Ovary (tissue), 9 donors: ENCODE data around the gene TNK2. TPM values are rescaled to one million over a fixed set of nuclear protein-coding genes. Genes with fewer than 3 reads are reported as not detected.
"Not testable (repeated sequence)": the region's sequence is repeated elsewhere in the genome, so short reads cannot be mapped to it uniquely, and the experiment has no call there.

ENCODE experiments used
- DNase-seq, 5 donors: peaks; one replicate each; pipeline ENCODE4 v3.0.0-alpha.2; 2019 to 2020
- H3K27ac ChIP-seq, 2 donors: fragments of 200-600 bp; one replicate each; pipeline versions ENCODE4 v1.5.1 to v1.8.0; 2019 to 2022
- H3K27me3 ChIP-seq: fragments of 200-600 bp; one replicate; pipeline ENCODE4 v1.8.0; 2022
- H3K36me3 ChIP-seq: fragments of 200-600 bp; sonication (generic); one replicate; pipeline ENCODE4 v1.5.1; 2019
- H3K4me1 ChIP-seq: one replicate; pipeline ENCODE4 v1.8.1; 2013; ENCODE audit warnings: mild to moderate bottlenecking, moderate library complexity; ENCODE audit not compliant: insufficient read depth
- H3K4me3 ChIP-seq: fragments of 200-600 bp; sonication (generic); one replicate; pipeline ENCODE4 v1.5.1; 2017
- H3K9me3 ChIP-seq, 2 donors: fragments of 200-600 bp in 1 of 2; sonication (generic) in 1 of 2; one replicate each; pipeline versions ENCODE4 v1.5.1 to v1.8.1; 2013 to 2019; ENCODE audit warnings: mild to moderate bottlenecking in 1 of 2, moderate library complexity in 1 of 2
- EP300 ChIP-seq: sonication (generic); formaldehyde crosslinking; IDR thresholded peaks from one replicate; pipeline ENCODE4 v1.6.1; 2017; ENCODE audit warnings: antibody characterized with exemption
- POLR2A ChIP-seq: fragments of 450-650 bp; IDR thresholded peaks from one replicate; pipeline ENCODE4 v1.6.1; 2017; ENCODE audit warnings: antibody characterized with exemption, mild to moderate bottlenecking, moderate library complexity
- WGBS, 3 donors: extraction: QIAGEN DNeasy Blood & Tissue Kit in 1 of 3; methylation state at CpG; one replicate each; pipeline versions ENCODE4 v1.1.5 to v1.1.7; 2013 to 2017; 5-methylcytosine and 5-hydroxymethylcytosine counted together
- intact Hi-C, 4 donors: fragments of 100-400 bp; cut with DNase I; formaldehyde crosslinking; loops; one replicate each; pipeline versions ENCODE4 v1.11.0 to v1.15.1; 2022 to 2023
- polyA plus RNA-seq, 2 donors: library from polyadenylated mRNA; stranded (reverse); fragments of 200-250 nt in 1 of 2; fragments of 350-450 nt in 1 of 2; fragmentation: Illumina TruSeq in 1 of 2; extraction: RNeasy Lipid Tissue Mini Kit (QIAGEN cat#74804) in 1 of 2; gene quantifications; one replicate each; pipeline ENCODE4 v1.2.3, GENCODE V29; 2013 to 2014
- total RNA-seq, 7 donors: library from RNA; depleted of rRNA in 2 of 7; stranded (reverse); fragments of >200 nt in 2 of 7; fragmentation: NEBNext Ultra II Directional in 3 of 7; extraction: Animal tissue kit (Norgen Biotek cat#: 25700) in 3 of 7; gene quantifications; one replicate each; pipeline versions ENCODE4 v1.1.0 to v1.2.4, GENCODE V29; 2016 to 2023
- TF ChIP-seq, protein P1 (sequence below), 3 donors: fragments of 450-650 bp in 2 of 3; fragments of 200-600 bp in 1 of 3; IDR thresholded peaks; one replicate each; pipeline versions ENCODE4 v1.5.1 to v1.8.0; 2016 to 2022; ENCODE audit warnings: antibody characterized with exemption in 3 of 3, mild to moderate bottlenecking in 1 of 3
- donor health status: DM: no; HTN: no; CAD: no; lungs with moderate emphysema.
- donor health status: DM: no; HTN: no; CAD: no.
- donor health status: Bipolar disorder and iron deficiency.
- donor health status: DM: yes; HTN: yes; CAD: no.
- donor health status: DM: no; HTN: no; CAD: no.
- donor health status: DM: yes; HTN: yes; CAD: no.

TNK2 gene
- total and polyA plus RNA-seq, 9 donors: 2.4 to 50.1 (median 32.4) TPM

DNA sequence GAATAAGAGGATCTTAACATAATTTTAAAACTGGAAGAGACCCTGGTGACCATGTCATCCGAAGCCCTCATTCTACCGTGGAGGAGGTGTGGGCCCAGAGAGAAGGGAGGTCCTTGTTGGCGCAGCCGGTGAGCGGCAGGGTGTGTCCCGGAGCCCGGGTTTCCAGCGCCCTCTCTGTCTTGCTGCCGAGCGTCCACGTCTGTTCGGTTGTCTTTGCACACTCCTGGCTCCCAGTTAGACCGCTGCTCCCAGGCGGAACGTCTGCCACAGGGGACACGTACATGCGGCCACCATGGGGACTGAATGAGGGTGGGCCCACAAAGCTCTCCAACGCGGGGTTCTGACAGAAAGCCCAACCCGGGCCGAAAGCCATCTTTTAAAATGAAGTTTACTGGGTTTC lies 90.0 kb downstream of the TNK2 start:
- WGBS, 3 donors: 78 to 84% (median 79%) methylated on average over 21 of the region's 21 CpGs

DNA sequence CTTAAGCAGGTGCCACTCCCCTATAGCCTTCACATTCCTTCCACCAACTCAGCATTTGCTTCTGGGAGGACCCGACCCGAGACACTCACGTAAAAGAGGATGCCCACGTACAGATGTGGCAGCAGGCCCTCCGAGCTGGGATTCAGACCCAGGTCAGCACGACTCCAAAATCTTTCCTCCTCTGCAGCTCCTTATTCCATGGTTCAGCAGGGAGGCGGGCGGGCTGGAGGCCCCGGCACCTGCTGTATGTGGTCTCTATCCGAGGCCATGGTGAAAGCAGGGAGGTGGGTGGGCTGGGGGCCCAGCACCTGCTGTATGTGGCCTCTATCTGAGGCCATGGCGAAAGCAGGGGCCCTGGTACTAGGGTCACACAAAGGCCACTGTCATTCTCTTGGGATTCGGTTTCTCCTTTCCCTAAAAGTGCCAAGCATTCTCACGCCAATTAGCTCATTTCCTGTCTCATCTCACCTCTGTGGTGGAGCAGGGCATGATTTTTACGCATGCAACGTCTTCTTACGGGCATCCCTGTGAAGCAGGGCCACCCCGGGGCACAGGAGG lies 90.7 kb downstream of the TNK2 start:
- TF ChIP-seq, protein P1, sequence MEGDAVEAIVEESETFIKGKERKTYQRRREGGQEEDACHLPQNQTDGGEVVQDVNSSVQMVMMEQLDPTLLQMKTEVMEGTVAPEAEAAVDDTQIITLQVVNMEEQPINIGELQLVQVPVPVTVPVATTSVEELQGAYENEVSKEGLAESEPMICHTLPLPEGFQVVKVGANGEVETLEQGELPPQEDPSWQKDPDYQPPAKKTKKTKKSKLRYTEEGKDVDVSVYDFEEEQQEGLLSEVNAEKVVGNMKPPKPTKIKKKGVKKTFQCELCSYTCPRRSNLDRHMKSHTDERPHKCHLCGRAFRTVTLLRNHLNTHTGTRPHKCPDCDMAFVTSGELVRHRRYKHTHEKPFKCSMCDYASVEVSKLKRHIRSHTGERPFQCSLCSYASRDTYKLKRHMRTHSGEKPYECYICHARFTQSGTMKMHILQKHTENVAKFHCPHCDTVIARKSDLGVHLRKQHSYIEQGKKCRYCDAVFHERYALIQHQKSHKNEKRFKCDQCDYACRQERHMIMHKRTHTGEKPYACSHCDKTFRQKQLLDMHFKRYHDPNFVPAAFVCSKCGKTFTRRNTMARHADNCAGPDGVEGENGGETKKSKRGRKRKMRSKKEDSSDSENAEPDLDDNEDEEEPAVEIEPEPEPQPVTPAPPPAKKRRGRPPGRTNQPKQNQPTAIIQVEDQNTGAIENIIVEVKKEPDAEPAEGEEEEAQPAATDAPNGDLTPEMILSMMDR (IDR thresholded peaks at IDR 0.05): no peak
- TF ChIP-seq POLR2A: no peak
- no peak for TF ChIP-seq EP300
- Histone ChIP-seq H3K9me3 (no peaks in the 10 kb centered on the region), H3K4me1 (no peaks in the 10 kb centered on the region), H3K27me3 (no peaks in the 10 kb centered on the region), H3K27ac (no peak overlapping the region), H3K36me3 (no peaks in the 10 kb centered on the region), H3K4me3 (no peak overlapping the region)
- no peak for DNase-seq
- WGBS, 3 donors: 86 to 90% (median 89%) methylated on average over 17 of the region's 17 CpGs
- intact Hi-C loops: no loop called here

More for the DNA sequence above, 90.0 kb downstream of the TNK2 start:
- Histone ChIP-seq H3K9me3 (no peaks in the 10 kb centered on the region), H3K27me3 (no peaks in the 10 kb centered on the region), H3K36me3 (no peaks in the 10 kb centered on the region), H3K4me3 (no peak overlapping the region), H3K4me1 (no peaks in the 10 kb centered on the region), H3K27ac (no peak overlapping the region)
- DNase-seq: no peak
- intact Hi-C loops: no loop called here
- TF ChIP-seq, protein P1 (IDR thresholded peaks at IDR 0.05): no peak
- no peak for TF ChIP-seq EP300

DNA sequence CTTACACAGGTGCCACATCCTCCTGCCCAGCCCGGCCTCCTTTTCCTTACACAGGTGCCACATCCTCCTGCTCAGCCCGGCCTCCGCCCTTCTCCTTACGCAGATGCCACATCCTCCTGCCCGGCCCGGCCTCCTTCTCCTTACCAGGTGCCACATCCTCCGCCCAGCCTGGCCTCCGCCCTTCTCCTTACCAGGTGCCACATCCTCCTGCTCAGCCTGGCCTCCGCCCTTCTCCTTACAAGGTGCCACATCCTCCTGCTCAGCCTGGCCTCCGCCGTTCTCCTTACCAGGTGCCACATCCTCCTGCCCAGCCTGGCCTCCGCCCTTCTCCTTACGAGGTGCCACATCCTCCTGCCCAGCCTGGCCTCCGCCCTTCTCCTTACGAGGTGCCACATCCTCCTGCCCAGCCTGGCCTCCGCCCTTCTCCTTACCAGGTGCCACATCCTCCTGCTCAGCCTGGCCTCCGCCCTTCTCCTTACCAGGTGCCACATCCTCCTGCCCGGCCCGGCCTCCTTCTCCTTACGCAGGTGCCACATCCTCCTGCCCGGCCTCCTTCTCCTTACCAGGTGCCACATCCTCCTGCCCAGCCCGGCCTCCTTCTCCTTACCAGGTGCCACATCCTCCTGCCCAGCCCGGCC lies 92.0 kb downstream of the TNK2 start:
- peak in 1 of 5 donors; percentile 28 for DNase-seq
- H3K4me3 ChIP-seq: not testable (repeated sequence)

DNA sequence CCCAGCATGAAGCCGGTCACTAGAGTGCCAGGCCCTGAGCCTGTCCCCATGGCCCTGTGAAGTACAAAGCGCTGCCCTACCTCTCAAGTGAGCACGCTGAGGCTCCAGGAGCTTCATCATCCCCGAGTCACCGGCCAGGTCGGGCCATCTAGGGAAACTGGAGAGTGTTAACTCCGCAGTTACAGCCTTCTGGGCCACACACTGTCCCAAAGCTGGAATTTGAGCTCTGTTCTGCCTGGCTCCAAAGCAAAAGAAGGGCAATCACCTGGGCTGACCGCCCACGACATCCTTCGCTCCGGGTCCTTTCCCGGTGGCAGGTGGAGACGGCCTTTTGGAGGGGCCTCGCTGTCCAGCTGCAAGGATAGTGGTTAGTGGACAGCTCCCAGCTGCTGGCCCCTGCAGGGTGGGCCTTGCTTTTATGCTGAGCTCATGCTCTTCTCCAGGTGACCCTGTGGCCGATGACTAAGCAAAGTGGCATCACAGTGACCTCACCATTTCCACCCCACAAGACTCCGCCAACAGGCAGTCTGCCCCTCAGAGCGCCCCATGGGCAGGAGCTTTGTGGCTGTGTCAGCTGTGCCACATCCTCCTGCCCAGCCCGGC lies 93.1 kb downstream of the TNK2 start:
- Histone ChIP-seq H3K9me3 (no peaks in the 10 kb centered on the region), H3K4me3 (no peak overlapping the region), H3K36me3 (no peaks in the 10 kb centered on the region), H3K27me3 (no peaks in the 10 kb centered on the region), H3K4me1 (no peaks in the 10 kb centered on the region), H3K27ac (no peak overlapping the region)
- intact Hi-C loops: no loop called here
- 63 to 79% (median 64%) methylated on average over 18 of the region's 18 CpGs for WGBS, 3 donors
- TF ChIP-seq POLR2A (no peak), EP300 (no peak)
- TF ChIP-seq, protein P1 (IDR thresholded peaks at IDR 0.05): no peak
- no peak for DNase-seq

More for the DNA sequence above, 92.0 kb downstream of the TNK2 start:
- H3K4me1 ChIP-seq, H3K27me3 ChIP-seq, H3K27ac ChIP-seq, H3K36me3 ChIP-seq, intact Hi-C loops, H3K9me3 ChIP-seq: not testable (repeated sequence)
- WGBS, 3 donors: 94 to 96% (median 95%) methylated on average over 22 to 23 of the region's 23 CpGs
